Gastroesophageal sphincter (tissue), 3 donors: ENCODE results near the gene RPS25.

Source experiments
- EP300 ChIP-seq: sonication (generic); formaldehyde crosslinking; IDR thresholded peaks from one replicate; pipeline ENCODE4 v1.6.1; 2017; ENCODE audit warnings: antibody characterized with exemption, mild to moderate bottlenecking
- POLR2A ChIP-seq, 2 donors: fragments of 450-650 bp; IDR thresholded peaks; one replicate each; pipeline ENCODE4 v1.6.1; 2017; ENCODE audit warnings: antibody characterized with exemption in 2 of 2, mild to moderate bottlenecking in 2 of 2, moderate library complexity in 1 of 2
- POLR2AphosphoS5 ChIP-seq: sonication (generic); formaldehyde crosslinking; IDR thresholded peaks from one replicate; pipeline ENCODE4 v1.6.1; 2017; ENCODE audit warnings: antibody characterized with exemption
- TF ChIP-seq, protein P1 (sequence below), 4 experiments: fragments of 200-600 bp in 2 of 4; fragments of 450-650 bp in 2 of 4; sonication (generic) in 1 of 4; IDR thresholded peaks; one replicate each; pipeline ENCODE4 v1.5.1; 2017 to 2019; ENCODE audit warnings: antibody characterized with exemption in 4 of 4, mild to moderate bottlenecking in 2 of 4, moderate library complexity in 2 of 4

GRCh38 chr11:119018074-119018938, at the start of gene RPS25, which contains the start of gene TRAPPC4:
- peak; percentile 59 to 67 for TF ChIP-seq POLR2A (IDR thresholded peaks at IDR 0.05)
- TF ChIP-seq, protein P1, sequence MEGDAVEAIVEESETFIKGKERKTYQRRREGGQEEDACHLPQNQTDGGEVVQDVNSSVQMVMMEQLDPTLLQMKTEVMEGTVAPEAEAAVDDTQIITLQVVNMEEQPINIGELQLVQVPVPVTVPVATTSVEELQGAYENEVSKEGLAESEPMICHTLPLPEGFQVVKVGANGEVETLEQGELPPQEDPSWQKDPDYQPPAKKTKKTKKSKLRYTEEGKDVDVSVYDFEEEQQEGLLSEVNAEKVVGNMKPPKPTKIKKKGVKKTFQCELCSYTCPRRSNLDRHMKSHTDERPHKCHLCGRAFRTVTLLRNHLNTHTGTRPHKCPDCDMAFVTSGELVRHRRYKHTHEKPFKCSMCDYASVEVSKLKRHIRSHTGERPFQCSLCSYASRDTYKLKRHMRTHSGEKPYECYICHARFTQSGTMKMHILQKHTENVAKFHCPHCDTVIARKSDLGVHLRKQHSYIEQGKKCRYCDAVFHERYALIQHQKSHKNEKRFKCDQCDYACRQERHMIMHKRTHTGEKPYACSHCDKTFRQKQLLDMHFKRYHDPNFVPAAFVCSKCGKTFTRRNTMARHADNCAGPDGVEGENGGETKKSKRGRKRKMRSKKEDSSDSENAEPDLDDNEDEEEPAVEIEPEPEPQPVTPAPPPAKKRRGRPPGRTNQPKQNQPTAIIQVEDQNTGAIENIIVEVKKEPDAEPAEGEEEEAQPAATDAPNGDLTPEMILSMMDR (IDR thresholded peaks at IDR 0.05), result peak in 1 of 4 experiments; percentile 35
- TF ChIP-seq POLR2AphosphoS5, result peak; percentile 85
- TF ChIP-seq EP300, result no peak
